ENCODE results near the gene WDR43.

WDR43 gene

DNA sequence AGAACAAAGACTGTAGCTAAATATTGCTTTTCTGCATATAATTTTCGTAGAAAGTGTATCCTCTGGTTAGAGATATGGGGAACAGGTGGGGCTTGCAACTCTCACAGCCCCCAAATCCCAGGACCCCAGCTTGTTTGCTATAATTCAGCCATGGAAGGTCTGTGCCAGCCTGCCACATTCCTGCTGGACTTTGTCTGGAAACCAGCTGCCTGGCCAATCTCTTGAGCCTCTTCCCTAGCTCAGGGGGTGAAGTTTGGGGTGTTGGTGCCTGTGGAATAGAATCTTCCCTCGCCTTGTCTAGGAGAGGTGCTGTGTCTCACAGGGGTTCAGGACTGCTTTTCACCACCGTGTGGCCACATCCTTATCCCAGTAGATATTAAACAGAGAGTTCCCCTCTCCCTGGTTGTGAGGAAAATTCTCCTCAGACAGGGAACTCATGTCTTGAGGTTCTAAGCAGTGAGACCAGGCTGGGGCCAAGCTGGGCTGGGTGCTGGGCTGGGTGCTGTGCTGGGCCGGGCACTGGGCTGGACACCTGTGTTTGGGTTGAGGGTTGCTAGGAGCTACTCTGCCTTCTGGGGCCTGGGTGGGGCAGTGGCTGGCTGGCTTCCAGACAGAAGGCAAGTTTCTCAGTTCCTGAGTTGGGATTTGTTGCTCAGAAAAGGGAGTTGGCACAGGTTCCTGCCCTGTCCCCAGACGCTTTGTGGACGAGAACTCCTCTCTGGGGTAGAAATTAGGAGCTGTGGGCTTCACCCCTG, 98.9 kb downstream of the WDR43 start:
- no peak for DNase-seq (ENCODE audit: low read depth in 2 of 2)

DNA sequence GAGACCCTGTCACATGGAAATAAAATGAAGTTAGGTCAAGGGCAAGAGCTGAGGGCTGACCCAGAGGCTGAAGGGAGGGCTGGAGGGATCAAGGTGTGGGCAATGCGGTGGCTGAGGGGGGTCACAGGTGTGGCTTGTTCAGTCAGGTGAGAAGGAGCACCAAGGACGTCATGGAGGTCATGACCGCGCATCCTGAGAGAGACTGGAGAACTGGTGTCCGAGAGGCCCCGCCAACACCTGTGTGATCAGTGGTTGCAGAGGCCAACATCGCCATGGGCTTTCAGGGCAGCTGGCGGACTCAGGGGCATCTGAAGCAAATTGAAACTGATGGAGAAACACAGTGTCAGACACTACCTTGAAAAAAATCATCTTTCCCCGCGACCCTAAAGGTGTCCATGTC, 99.6 kb downstream of the WDR43 start:
- DNase-seq (ENCODE audit: low read depth in 2 of 2): no peak

DNA sequence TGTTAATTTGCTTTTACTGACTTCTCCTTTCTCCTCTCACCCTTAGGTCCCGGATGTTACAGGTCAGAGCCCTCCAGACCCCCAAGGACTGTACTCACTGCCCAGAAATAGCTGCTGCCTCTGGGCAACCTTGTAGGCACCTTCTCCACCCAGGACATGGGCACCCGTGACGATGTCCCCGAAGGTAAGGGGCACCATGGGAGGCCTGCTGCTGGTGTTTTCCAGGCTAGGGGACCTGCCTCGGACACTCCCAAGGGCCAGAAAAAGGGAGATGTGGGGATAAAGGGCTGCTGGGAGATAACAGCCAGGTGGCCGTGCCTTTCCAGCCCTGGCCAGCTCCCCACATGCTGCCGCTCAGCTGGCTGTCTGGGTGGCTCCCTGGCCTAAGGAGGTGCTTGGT, 100.2 kb downstream of the WDR43 start:
- DNase-seq (ENCODE audit: low read depth in 2 of 2): no peak

DNA sequence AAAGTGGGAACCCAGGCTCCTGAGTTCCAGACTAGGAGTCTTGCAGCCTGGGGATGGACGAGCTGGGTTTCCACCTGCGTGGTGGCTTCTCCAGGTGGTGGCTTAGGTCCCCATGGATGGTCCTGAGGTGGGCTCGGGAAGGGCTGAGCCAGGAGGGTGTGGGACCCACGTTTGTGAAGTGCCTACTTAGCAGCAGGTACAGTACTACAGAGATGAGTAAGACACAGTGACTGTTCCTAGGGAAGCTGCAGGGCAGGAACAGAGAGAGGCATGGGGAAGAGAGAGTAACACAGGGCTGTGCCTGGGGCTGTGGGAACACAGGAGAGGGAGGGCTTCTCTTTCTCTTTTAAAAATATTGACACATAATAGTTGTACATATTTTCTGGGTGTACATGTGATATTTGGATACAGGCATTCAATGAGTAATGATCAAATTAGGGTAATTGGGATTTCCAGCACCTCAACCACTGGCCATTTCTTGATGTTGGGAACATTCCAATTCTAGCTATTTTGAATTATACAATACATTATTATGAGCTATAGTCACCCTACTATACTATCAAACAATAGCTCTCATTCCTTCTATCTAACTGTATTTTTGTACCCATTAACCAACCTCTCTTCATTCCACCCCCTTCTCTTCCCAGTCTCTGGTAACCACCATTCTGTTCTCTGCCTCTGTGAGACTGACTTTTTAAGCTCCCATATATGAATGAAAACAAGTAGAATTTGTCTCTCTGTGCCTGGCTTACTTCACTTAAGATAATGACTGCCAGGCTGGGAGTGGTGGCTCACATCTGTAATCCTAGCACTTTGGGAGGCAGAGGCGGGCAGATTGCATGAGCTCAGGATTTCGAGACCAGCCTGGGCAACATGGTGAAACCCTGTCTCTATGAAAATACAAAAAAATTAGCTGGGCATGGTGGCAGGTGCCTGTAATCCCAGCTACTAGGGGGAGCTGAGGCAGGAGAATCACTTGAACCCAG, 101.6 kb downstream of the WDR43 start:
- no peak for DNase-seq (ENCODE audit: low read depth in 2 of 2)

DNA sequence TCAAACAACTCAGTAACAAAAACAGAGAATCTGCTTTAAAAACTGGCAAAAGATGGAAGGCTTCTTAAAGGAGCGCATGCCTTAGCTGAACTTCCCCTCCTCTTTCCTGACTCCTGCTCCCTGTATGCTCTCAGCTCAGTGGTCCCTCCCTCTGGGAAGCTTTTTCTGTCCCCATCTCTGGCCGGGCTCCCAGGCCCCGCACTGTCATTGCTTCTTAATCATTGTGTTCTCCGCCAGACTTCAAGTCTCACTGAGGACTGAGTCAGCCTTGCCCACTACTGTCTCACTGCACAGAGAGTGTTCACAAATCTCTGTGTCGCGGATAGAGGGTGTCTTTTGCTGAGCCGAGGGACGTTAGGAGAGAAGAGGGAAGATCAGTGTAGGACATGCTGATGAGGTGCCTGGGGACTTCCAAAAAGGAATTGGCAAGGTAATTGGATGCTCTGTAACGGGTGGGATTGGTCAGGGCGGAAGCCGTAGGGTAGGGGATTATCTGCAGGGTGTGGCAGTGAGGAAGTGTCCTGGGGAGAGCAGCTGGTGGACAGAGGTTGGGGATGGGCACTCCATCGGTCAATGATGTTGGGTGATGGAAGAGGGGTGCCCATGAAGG, 102.9 kb downstream of the WDR43 start:
- DNase-seq (ENCODE audit: low read depth in 2 of 2): no peak

Measured in activated CD8-positive, alpha-beta memory T cell treated with anti-CD3 and anti-CD28 coated beads for 4 hours (primary cell).